CD14-positive monocyte (primary cell): ENCODE data around the gene ABCA10. TPM values are rescaled to one million over a fixed set of nuclear protein-coding genes. Genes with fewer than 3 reads are reported as not detected.

Experiments used
- DNase-seq, 3 donors: peaks; one replicate each; pipeline ENCODE4 v3.0.0-alpha.2; 2011 to 2022
- H2AFZ ChIP-seq: 2 replicates; pipeline ENCODE4 v1.6.0; 2012; ENCODE audit warnings: mild to moderate bottlenecking, low read depth, low read length, inconsistent platforms; ENCODE audit not compliant: insufficient read depth, poor library complexity, severe bottlenecking
- H3K27ac ChIP-seq, 2 donors: 1 replicate in 1 of 2; 2 replicates in 1 of 2; pipeline ENCODE4 v1.5.1; 2012 to 2013; ENCODE audit warnings: low read length in 2 of 2, control low read depth in 1 of 2, inconsistent platforms in 1 of 2, low read depth in 1 of 2, mild to moderate bottlenecking in 1 of 2
- H3K27me3 ChIP-seq, 2 donors: one replicate each; pipeline versions ENCODE4 v1.6.0 to v1.6.1; 2011 to 2013; ENCODE audit warnings: low read length in 2 of 2; ENCODE audit not compliant: control insufficient read depth in 2 of 2, insufficient read depth in 2 of 2
- H3K36me3 ChIP-seq, 2 donors: replicated peaks in 1 of 2; 1 replicate in 1 of 2; 2 replicates in 1 of 2; pipeline versions ENCODE4 v1.5.1 to v1.6.1; 2012 to 2013; ENCODE audit warnings: low read length in 2 of 2, control low read depth in 1 of 2, inconsistent platforms in 1 of 2, mild to moderate bottlenecking in 1 of 2; ENCODE audit not compliant: insufficient read depth in 2 of 2, control insufficient read depth in 1 of 2
- H3K4me1 ChIP-seq, 2 donors: 1 replicate in 1 of 2; 2 replicates in 1 of 2; pipeline versions ENCODE4 v1.5.1 to v1.6.1; 2012 to 2013; ENCODE audit warnings: low read length in 2 of 2, control low read depth in 1 of 2, inconsistent platforms in 1 of 2, mild to moderate bottlenecking in 1 of 2, moderate library complexity in 1 of 2; ENCODE audit not compliant: insufficient read depth in 2 of 2, control insufficient read depth in 1 of 2
- H3K4me2 ChIP-seq: replicated peaks from 2 replicates; pipeline ENCODE3; 2012; ENCODE audit warnings: low read length, moderate library complexity, mild to moderate bottlenecking; ENCODE audit not compliant: poor library complexity, severe bottlenecking; ENCODE audit errors: extremely low read depth
- H3K4me3 ChIP-seq, 3 experiments: fragments of 200-600 bp in 1 of 3; sonication (generic) in 1 of 3; replicated peaks in 1 of 3; 1 replicate in 2 of 3; 2 replicates in 1 of 3; pipeline ENCODE4 v1.5.1; 2011 to 2013; ENCODE audit warnings: low read length in 3 of 3, mild to moderate bottlenecking in 3 of 3, control low read depth in 2 of 3, low read depth in 2 of 3, inconsistent platforms in 1 of 3, moderate library complexity in 1 of 3
- H3K79me2 ChIP-seq: 2 replicates; pipeline ENCODE4 v1.6.0; 2012; ENCODE audit warnings: mild to moderate bottlenecking, control low read depth, inconsistent platforms, low read length, moderate library complexity; ENCODE audit not compliant: insufficient read depth
- H3K9ac ChIP-seq: 2 replicates; pipeline ENCODE4 v1.6.0; 2017; ENCODE audit warnings: low read length, mild to moderate bottlenecking; ENCODE audit not compliant: insufficient read depth, poor library complexity, severe bottlenecking
- H3K9me3 ChIP-seq, 2 donors: replicated peaks in 1 of 2; 1 replicate in 1 of 2; 2 replicates in 1 of 2; pipeline versions ENCODE4 v1.5.1 to v1.6.1; 2012 to 2013; ENCODE audit warnings: low read length in 2 of 2, control low read depth in 1 of 2; ENCODE audit not compliant: control insufficient read depth in 1 of 2, insufficient read depth in 1 of 2
- H4K20me1 ChIP-seq: 2 replicates; pipeline ENCODE4 v1.6.0; 2012; ENCODE audit warnings: mild to moderate bottlenecking, low read length, control low read depth, moderate library complexity; ENCODE audit not compliant: insufficient read depth
- H3K27ac Mint-ChIP-seq, 7 donors: one replicate each; pipeline ENCODE4 v1.8.0; 2020; ENCODE audit warnings: mild to moderate bottlenecking in 7 of 7, mixed read lengths in 7 of 7, moderate library complexity in 6 of 7, inconsistent platforms in 2 of 7
- H3K27me3 Mint-ChIP-seq, 3 donors: one replicate each; pipeline ENCODE4 v1.8.0; 2021 to 2022; ENCODE audit warnings: low read depth in 3 of 3, mild to moderate bottlenecking in 3 of 3, mixed read lengths in 3 of 3, moderate library complexity in 3 of 3, inconsistent platforms in 1 of 3
- H3K36me3 Mint-ChIP-seq, 2 donors: one replicate each; pipeline ENCODE4 v1.8.0; 2020; ENCODE audit warnings: mixed read lengths in 2 of 2, inconsistent platforms in 1 of 2, mild to moderate bottlenecking in 1 of 2
- H3K4me1 Mint-ChIP-seq: one replicate; pipeline ENCODE4 v1.8.0; 2020; ENCODE audit warnings: mild to moderate bottlenecking, mixed read lengths
- H3K4me3 Mint-ChIP-seq, 2 donors: one replicate each; pipeline ENCODE4 v1.8.0; 2020; ENCODE audit warnings: mild to moderate bottlenecking in 2 of 2, mixed read lengths in 2 of 2, moderate library complexity in 1 of 2
- H3K9me3 Mint-ChIP-seq, 7 donors: one replicate each; pipeline ENCODE4 v1.8.0; 2020 to 2022; ENCODE audit warnings: mixed read lengths in 7 of 7, mild to moderate bottlenecking in 6 of 7, moderate library complexity in 6 of 7, inconsistent platforms in 2 of 7
- WGBS: methylation state at CpG from one replicate; pipeline ENCODE4 v1.1.5; 2013; ENCODE audit warnings: missing lambda C conversion rate; ENCODE audit not compliant: insufficient coverage; 5-methylcytosine and 5-hydroxymethylcytosine counted together
- intact Hi-C, 2 donors: fragments of 100-400 bp; cut with micrococcal nuclease; formaldehyde crosslinking; loops; one replicate each; pipeline versions ENCODE4 v1.15.0 to v1.15.1; 2023
- polyA plus RNA-seq, 3 donors: library from polyadenylated mRNA; depleted of rRNA in 1 of 3; unstranded in 2 of 3; stranded (reverse) in 1 of 3; fragments of 300-500 nt in 2 of 3; fragments of >200 nt in 1 of 3; fragmentation: Illumina TruSeq in 2 of 3; gene quantifications; 1 replicate in 2 of 3; 2 replicates in 1 of 3; pipeline ENCODE4 v1.2.3, GENCODE V29; 2012 to 2021
- TF ChIP-seq, protein P1 (sequence below): fragments of 200-600 bp; IDR thresholded peaks from one replicate; pipeline ENCODE4 v1.8.0; 2022; ENCODE audit warnings: antibody characterized with exemption, mild to moderate bottlenecking

ABCA10 gene
- polyA plus RNA-seq, 3 donors: 0.08 to 0.13 TPM; not detected in 1

- TF ChIP-seq, protein P1, sequence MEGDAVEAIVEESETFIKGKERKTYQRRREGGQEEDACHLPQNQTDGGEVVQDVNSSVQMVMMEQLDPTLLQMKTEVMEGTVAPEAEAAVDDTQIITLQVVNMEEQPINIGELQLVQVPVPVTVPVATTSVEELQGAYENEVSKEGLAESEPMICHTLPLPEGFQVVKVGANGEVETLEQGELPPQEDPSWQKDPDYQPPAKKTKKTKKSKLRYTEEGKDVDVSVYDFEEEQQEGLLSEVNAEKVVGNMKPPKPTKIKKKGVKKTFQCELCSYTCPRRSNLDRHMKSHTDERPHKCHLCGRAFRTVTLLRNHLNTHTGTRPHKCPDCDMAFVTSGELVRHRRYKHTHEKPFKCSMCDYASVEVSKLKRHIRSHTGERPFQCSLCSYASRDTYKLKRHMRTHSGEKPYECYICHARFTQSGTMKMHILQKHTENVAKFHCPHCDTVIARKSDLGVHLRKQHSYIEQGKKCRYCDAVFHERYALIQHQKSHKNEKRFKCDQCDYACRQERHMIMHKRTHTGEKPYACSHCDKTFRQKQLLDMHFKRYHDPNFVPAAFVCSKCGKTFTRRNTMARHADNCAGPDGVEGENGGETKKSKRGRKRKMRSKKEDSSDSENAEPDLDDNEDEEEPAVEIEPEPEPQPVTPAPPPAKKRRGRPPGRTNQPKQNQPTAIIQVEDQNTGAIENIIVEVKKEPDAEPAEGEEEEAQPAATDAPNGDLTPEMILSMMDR: no peak
- no peaks in the 10 kb centered on the region for H3K27me3 ChIP-seq
- H2AFZ ChIP-seq: no peak overlapping the region
- no peaks in the 10 kb centered on the region for H3K36me3 ChIP-seq
- no peaks in the 10 kb centered on the region for H3K27me3 Mint-ChIP-seq
- H3K27ac ChIP-seq: no peak overlapping the region
- no peak overlapping the region for H3K9ac ChIP-seq
- peaks cover 19% of the 10 kb centered on the region for H3K4me1 Mint-ChIP-seq
- H3K9me3 Mint-ChIP-seq: peaks cover 0 to 7% (median 3%) of the 10 kb centered on the region in 7 donors
- no peak overlapping the region for H3K4me3 ChIP-seq
- no peaks in the 10 kb centered on the region for H3K36me3 Mint-ChIP-seq
- WGBS: no CpG with 5 or more reads among the region's 1 CpG
- DNase-seq: no peak
- H3K4me2 ChIP-seq: no peak overlapping the region
- no peak overlapping the region for H3K4me3 Mint-ChIP-seq
- H4K20me1 ChIP-seq: no peaks in the 10 kb centered on the region
- no peaks in the 10 kb centered on the region for H3K79me2 ChIP-seq
- H3K27ac Mint-ChIP-seq: peak overlapping the region in 1 of 7 donors; percentile 27
- intact Hi-C loops: no loop called here
- H3K9me3 ChIP-seq: no peaks in the 10 kb centered on the region
- H3K4me1 ChIP-seq: peaks cover 14 to 22% of the 10 kb centered on the region in 2 donors
Observed at GRCh38 chr17:69111794-69112193, 116.8 kb downstream of the ABCA10 start.

DNA sequence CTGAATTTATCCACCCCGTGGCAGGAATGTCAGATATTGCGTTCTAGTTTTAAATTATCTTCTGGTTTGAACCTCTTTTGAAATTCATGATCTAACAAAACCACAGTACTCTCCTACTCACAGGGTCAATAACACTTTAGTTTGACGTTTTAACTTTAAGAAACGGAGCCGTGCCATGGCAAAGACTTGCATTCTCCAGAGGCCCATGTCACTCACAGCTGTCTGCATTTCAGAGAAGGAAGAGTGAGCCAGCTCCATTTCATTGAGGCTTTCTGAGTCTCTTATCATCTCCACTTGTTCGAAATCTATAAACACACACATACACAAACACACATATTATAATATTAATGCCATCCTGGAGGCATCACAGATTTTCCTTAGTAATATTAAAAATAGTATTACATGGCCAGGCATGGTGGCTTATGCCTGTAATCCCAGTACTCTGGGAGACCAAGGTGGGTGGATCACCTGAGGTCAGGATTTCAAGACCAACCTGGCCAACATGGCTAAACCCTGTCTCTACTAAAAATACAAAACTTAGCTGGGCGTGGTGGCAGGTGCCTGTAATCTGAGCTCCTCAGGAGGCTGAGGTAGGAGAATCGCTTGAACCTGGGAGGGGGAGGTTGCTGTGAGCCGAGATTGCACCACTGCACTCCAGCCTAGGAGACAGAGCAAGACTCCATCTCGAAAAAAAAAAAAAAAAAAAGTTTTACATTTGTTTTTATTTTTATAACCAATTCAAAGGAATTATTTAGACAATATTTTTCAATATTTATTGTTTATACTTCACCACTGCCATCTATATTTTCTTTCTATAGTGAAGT is 122.5 kb downstream of the ABCA10 start:
- Histone ChIP-seq H3K36me3 (no peaks in the 10 kb centered on the region), H3K4me1 (no peaks in the 10 kb centered on the region), H3K4me2 (no peak overlapping the region), H3K27me3 (no peaks in the 10 kb centered on the region), H3K27ac (no peak overlapping the region), H3K9ac (no peak overlapping the region), H2AFZ (no peak overlapping the region), H3K4me3 (no peak overlapping the region), H3K9me3 (no peaks in the 10 kb centered on the region), H3K79me2 (no peaks in the 10 kb centered on the region), H4K20me1 (no peaks in the 10 kb centered on the region)
- no peaks in the 10 kb centered on the region for H3K36me3 Mint-ChIP-seq
- WGBS: 95% methylated on average over 3 of the region's 10 CpGs
- H3K27ac Mint-ChIP-seq: no peak overlapping the region
- intact Hi-C loops: no loop called here
- peaks cover 0 to 7% (median 2%) of the 10 kb centered on the region in 7 donors for H3K9me3 Mint-ChIP-seq
- H3K27me3 Mint-ChIP-seq: no peaks in the 10 kb centered on the region
- H3K4me3 Mint-ChIP-seq: no peak overlapping the region
- no peak for DNase-seq
- H3K4me1 Mint-ChIP-seq: peaks cover 3% of the 10 kb centered on the region
- TF ChIP-seq, protein P1: no peak
